ENCODE measurements around the gene GNAT1. TPM values are rescaled to one million over a fixed set of nuclear protein-coding genes. Genes with fewer than 3 reads are reported as not detected.

The GNAT1 gene
- total and polyA plus RNA-seq, 2 of the 13 experiments (the other 11 are each of a cell fraction or from before 2014, with no cell fraction given), result 0.15 TPM; not detected in 1

GRCh38 chr3:50203113-50203808 is 11.9 kb downstream of the GNAT1 start (continued):
- TF ChIP-seq BRF2 (CRISPR knock-in tag; IDR thresholded peaks at IDR 0.05) (no peak), ZNF326 (CRISPR knock-in tag; IDR thresholded peaks at IDR 0.05; ENCODE audit: borderline replicate concordance) (no peak), ATF3 (CRISPR knock-in tag; IDR thresholded peaks at IDR 0.05) (no peak), NFATC3 (CRISPR knock-in tag; IDR thresholded peaks at IDR 0.05) (no peak), ZNF382 (CRISPR knock-in tag; IDR thresholded peaks at IDR 0.05; ENCODE audit: borderline replicate concordance) (no peak), ZNF687 (CRISPR knock-in tag; IDR thresholded peaks at IDR 0.05) (peak; percentile 93), SMAD9 (CRISPR knock-in tag; IDR thresholded peaks at IDR 0.05) (no peak), ZBTB46 (CRISPR knock-in tag; IDR thresholded peaks at IDR 0.05; ENCODE audit: borderline replicate concordance) (no peak), RERE (CRISPR knock-in tag; IDR thresholded peaks at IDR 0.05; ENCODE audit: low read depth) (peak; percentile 58; the same call in 1 of the 2 replicates), E2F5 (CRISPR knock-in tag; conservative IDR thresholded peaks at IDR 0.05) (no peak; the same call in 1 of the 2 replicates), ZNF724P (CRISPR knock-in tag; IDR thresholded peaks at IDR 0.05; ENCODE audit: borderline replicate concordance) (no peak; the same call in 1 of the 2 replicates), ZBTB8A (CRISPR knock-in tag; IDR thresholded peaks at IDR 0.05; ENCODE audit: borderline replicate concordance, low read depth) (no peak), KAT2B (IDR thresholded peaks at IDR 0.05; ENCODE audit: borderline replicate concordance, low read depth, low read length) (no peak), SYNCRIP (IDR thresholded peaks at IDR 0.05; ENCODE audit: insufficient read depth, low read depth, low read length) (no peak)

Measured in HepG2 (cell line).